ENCODE results near the gene ANKRD37.

The ANKRD37 gene

DNA sequence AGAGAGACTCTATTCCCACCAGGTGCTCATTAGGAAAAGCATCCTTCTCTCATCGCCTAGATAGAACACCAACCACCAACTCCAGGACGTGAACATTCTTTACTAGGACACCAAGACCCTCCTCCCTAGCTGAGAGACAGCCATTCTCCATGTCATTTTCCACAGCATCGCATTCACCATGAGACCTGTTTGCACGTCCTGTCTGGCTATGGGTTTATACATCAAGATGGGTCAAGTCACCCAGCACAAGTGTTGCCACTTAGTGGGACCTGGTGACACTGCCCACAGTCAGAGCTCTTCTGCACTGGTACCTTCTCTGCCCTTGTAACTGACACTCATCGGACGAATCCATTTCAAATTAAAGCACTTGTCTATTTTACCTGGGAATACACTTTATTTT lies 18.4 kb upstream of the ANKRD37 start:
- no peak for DNase-seq (ENCODE audit: low read depth)
- no peak overlapping the region for H3K4me3 ChIP-seq (ENCODE audit: low read depth, low read length)
- TF ChIP-seq, protein P1, sequence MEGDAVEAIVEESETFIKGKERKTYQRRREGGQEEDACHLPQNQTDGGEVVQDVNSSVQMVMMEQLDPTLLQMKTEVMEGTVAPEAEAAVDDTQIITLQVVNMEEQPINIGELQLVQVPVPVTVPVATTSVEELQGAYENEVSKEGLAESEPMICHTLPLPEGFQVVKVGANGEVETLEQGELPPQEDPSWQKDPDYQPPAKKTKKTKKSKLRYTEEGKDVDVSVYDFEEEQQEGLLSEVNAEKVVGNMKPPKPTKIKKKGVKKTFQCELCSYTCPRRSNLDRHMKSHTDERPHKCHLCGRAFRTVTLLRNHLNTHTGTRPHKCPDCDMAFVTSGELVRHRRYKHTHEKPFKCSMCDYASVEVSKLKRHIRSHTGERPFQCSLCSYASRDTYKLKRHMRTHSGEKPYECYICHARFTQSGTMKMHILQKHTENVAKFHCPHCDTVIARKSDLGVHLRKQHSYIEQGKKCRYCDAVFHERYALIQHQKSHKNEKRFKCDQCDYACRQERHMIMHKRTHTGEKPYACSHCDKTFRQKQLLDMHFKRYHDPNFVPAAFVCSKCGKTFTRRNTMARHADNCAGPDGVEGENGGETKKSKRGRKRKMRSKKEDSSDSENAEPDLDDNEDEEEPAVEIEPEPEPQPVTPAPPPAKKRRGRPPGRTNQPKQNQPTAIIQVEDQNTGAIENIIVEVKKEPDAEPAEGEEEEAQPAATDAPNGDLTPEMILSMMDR (conservative IDR thresholded peaks at IDR 0.05; ENCODE audit: low read depth, low read length), result no peak

DNA sequence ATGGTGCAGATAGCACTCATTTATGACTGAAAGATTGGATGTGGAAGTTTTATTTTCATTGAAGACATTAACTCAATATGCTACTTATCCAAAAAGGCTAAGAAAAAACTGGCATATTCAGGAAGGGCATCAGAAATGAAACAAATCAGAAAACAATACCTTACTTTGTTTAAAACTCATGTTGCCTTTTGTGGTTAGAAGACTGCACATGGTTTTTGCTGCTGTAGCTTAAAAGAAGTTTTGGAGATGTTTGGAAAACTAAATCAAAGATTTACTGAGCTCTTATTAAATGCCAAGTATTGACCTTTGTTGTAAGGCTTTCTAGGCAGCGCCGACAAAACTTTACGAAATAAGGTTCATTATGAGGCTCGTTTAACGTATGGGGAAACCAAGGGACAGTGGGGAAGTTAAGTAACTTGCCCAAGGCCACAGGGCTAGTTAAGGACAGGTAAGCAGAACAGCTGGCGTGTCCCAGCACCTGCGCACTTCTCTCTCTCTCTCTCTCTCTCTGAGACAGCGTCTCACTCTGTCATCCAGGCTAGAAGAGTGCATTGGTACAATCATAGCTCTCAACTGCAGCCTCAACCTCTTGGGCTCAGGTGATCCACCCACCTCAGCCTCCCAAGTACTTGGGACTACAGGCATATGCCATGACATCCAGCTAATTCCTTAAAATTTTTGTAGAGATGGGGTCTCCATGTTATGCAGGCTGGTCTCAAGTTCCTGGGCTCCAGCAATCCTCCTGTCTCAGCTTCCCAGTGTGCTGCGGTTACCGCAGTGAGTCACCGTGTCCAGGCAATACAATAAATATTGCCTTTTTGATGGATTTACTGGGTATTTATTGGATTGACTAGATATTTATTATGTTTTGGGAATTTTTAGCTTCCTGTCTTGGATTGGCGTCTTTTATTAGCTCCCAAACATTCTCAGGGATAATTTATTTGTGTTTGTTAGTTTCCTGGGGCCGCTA lies 17.0 kb upstream of the ANKRD37 start:
- TF ChIP-seq, protein P1 (conservative IDR thresholded peaks at IDR 0.05; ENCODE audit: low read depth, low read length), result no peak
- H3K4me3 ChIP-seq (ENCODE audit: low read depth, low read length), result no peak overlapping the region
- DNase-seq (ENCODE audit: low read depth), result no peak

DNA sequence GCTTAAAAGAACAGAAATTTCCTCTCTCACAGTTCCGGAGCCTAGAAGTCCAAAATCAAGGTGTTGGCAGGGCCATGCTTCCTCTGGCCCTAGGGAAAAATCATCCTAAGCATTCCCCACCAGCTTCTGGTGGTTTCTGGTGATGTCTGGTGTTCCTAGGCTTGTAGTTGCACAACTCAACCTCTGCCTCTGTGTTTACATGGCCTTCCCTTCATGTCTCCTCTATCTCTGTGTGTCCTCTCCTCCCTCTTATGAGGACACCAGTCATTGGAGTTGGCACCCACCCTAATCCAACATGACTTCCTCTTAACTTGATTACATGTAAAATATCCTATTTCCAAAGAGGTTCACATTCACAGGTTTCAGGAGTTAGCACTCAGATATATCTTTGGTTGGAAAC lies 16.3 kb upstream of the ANKRD37 start:
- no peak overlapping the region for H3K4me3 ChIP-seq (ENCODE audit: low read depth, low read length)
- DNase-seq (ENCODE audit: low read depth), result no peak
- TF ChIP-seq, protein P1 (conservative IDR thresholded peaks at IDR 0.05; ENCODE audit: low read depth, low read length), result no peak

DNA sequence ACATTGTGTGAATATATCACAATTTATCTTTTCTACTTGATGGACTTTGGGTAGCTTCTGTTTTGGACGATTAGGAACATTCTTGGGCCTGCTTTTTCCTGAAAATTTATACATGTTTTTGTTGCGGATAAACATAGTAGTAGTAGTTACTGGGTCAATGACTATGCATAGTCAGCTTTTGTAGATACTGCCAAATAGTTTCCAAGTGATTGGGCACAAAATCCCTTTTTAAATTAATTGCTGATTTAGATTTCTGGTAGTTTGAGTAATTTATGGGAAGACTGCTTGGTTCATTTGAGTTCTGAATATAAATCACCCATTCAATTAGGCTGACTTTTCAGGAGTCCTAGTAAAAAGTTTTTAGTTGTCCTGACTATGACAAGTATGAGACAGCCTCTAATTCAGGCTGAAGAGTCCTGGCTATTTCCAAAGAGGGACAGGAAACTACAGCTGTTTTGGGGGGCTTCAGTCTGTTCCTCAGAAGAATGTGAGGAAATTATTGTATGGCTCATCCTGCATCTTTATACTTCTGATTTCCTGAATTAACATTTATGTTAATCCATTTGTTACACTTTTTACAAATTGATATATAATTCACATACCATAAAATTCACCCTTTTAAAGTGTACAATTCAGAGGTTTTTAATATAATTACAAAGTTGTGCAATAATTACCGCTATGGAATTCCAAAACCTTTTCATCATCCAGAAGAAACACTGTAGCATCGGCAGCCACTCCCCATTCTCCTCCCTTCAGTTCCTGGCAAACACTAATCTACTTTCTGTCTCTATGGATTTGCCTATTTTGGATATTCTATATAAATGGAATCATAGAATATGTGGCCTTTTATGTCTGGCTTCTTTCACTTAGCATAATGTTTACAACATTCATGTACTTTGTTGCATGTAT lies 15.1 kb upstream of the ANKRD37 start:
- TF ChIP-seq, protein P1 (conservative IDR thresholded peaks at IDR 0.05; ENCODE audit: low read depth, low read length), result no peak
- no peak overlapping the region for H3K4me3 ChIP-seq (ENCODE audit: low read depth, low read length)
- DNase-seq (ENCODE audit: low read depth), result peak; percentile 31

DNA sequence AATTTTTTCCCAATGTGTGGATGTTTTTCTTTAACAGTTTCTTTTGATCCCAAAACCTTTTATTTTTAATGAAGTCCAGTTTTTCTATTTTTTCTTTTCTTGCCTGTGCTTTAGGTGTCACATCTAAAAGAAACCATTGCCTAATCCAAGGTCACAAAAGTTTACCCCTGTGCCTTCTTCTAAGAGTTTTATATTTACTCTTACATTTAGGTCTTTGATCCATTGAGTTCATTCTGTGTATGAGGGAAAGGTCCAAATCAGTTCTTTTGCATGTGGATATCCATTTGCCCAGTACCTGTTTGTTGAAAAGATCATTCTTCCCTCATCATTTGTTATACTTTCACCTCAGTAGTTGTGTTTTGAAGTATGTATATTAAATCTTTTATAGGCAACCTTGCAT lies 13.9 kb upstream of the ANKRD37 start:
- TF ChIP-seq, protein P1 (conservative IDR thresholded peaks at IDR 0.05; ENCODE audit: low read depth, low read length), result no peak
- DNase-seq (ENCODE audit: low read depth), result no peak
- no peak overlapping the region for H3K4me3 ChIP-seq (ENCODE audit: low read depth, low read length)

DNA sequence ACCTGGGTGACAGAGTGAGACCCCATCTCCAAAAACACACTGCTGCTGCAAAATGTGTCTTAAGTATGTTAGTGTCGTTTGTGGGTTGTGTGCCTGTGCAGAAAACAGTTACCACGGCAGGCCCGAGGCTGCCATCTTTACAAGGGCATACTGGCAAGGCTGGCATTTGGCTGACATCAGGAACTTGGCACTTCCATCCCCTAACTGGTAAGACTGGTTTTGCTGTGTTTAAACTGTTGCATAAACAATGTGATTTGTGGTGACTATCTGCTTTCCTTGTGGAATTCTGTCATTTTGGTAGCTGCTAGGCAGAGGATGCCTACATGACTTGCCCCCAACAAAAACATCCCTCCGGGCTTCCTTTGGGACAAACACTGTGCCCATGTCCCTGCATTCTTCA lies 13.2 kb upstream of the ANKRD37 start:
- no peak overlapping the region for H3K4me3 ChIP-seq (ENCODE audit: low read depth, low read length)
- no peak for DNase-seq (ENCODE audit: low read depth)
- TF ChIP-seq, protein P1 (conservative IDR thresholded peaks at IDR 0.05; ENCODE audit: low read depth, low read length), result no peak

Measured in choroid plexus epithelial cell (primary cell).